HEK293T (cell line): ENCODE data around the gene WFDC2.

Source experiments
- BHLHE40 ChIP-seq: fragments of 450-650 bp; IDR thresholded peaks from 2 replicates; pipeline ENCODE4 v1.6.1; 2016; ENCODE audit warnings: mild to moderate bottlenecking, moderate library complexity, borderline replicate concordance
- CTBP1 ChIP-seq: fragments of 450-650 bp; IDR thresholded peaks from 2 replicates; pipeline ENCODE4 v1.6.1; 2016; ENCODE audit warnings: borderline replicate concordance
- ELF4 ChIP-seq: fragments of 450-650 bp; IDR thresholded peaks from 2 replicates; pipeline ENCODE4 v1.6.1; 2017; ENCODE audit warnings: antibody characterized with exemption
- FOXA1 ChIP-seq: fragments of 450-650 bp; IDR thresholded peaks from 2 replicates; pipeline ENCODE4 v1.6.1; 2016; ENCODE audit warnings: mild to moderate bottlenecking
- FOXK2 ChIP-seq: fragments of 450-650 bp; IDR thresholded peaks from 2 replicates; pipeline ENCODE4 v1.6.1; 2016; ENCODE audit warnings: mild to moderate bottlenecking
- FOXM1 ChIP-seq: fragments of 450-650 bp; IDR thresholded peaks from 2 replicates; pipeline ENCODE4 v1.6.1; 2017; ENCODE audit warnings: mild to moderate bottlenecking, borderline replicate concordance
- HDGF ChIP-seq: fragments of 450-650 bp; IDR thresholded peaks from 2 replicates; pipeline ENCODE4 v1.6.1; 2017; ENCODE audit warnings: antibody characterized with exemption, borderline replicate concordance
- L3MBTL2 ChIP-seq: fragments of 450-650 bp; conservative IDR thresholded peaks from 2 replicates; pipeline ENCODE4 v1.6.1; 2016; ENCODE audit warnings: mild to moderate bottlenecking
- LEF1 ChIP-seq: fragments of 450-650 bp; IDR thresholded peaks from 2 replicates; pipeline ENCODE4 v1.6.1; 2017; ENCODE audit warnings: mild to moderate bottlenecking, borderline replicate concordance
- NFRKB ChIP-seq: fragments of 450-650 bp; IDR thresholded peaks from 2 replicates; pipeline ENCODE4 v1.6.1; 2016; ENCODE audit warnings: mild to moderate bottlenecking, moderate library complexity
- PKNOX1 ChIP-seq: fragments of 450-650 bp; IDR thresholded peaks from 2 replicates; pipeline ENCODE4 v1.6.1; 2016
- SP1 ChIP-seq: fragments of 450-650 bp; IDR thresholded peaks from 2 replicates; pipeline ENCODE4 v1.6.1; 2017
- SUZ12 ChIP-seq: fragments of 450-650 bp; IDR thresholded peaks from 2 replicates; pipeline ENCODE4 v1.6.1; 2016; ENCODE audit warnings: mild to moderate bottlenecking
- TARDBP ChIP-seq: fragments of 450-650 bp; IDR thresholded peaks from 2 replicates; pipeline ENCODE4 v1.6.1; 2016

DNA sequence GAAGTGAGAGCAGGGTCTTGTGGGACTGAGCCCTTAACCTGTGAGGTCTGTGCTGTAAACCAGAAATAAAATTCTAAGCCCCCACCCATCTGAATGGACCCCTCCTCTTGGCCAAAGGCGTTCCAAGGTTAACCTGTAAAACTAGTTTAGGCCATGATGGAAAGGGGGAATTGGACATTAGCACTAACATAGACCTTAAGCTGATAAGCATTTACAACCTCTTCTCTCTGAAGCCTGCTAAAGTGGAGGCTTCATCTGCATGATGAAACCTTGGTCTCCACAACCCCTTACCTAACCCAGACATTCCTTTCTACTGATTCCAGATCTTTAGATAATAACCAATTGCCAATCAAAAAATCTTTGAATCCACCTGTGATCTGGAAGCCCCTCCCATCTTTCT, 27.8 kb upstream of the WFDC2 start:
- TF ChIP-seq FOXM1 (no peak), FOXK2 (no peak), CTBP1 (no peak), HDGF (no peak), LEF1 (no peak), SP1 (no peak), SUZ12 (no peak), ELF4 (no peak), TARDBP (no peak), PKNOX1 (no peak), L3MBTL2 (no peak), NFRKB (no peak), FOXA1 (no peak), BHLHE40 (no peak)
